Upper lobe of left lung (tissue), 6 donors: ENCODE data around the gene LSP1. TPM values are rescaled to one million over a fixed set of nuclear protein-coding genes. Genes with fewer than 3 reads are reported as not detected.
A peak's percentile ranks its signal among the peaks of the same experiment; 100 is the strongest.

ENCODE experiments used
- ATAC-seq, 2 donors: fragments of 200-7000 bp; cut with Tn5 transposase; one replicate each; pipeline ENCODE4 v1.9.1; 2022; ENCODE audit warnings: mild to moderate bottlenecking in 2 of 2, moderate library complexity in 2 of 2; ENCODE audit not compliant: low FRiP score in 2 of 2
- DNase-seq, 2 donors: peaks; one replicate each; pipeline ENCODE4 v3.0.0-alpha.2; 2019 to 2020
- H3K27ac ChIP-seq, 4 donors: fragments of 200-600 bp; sonication (generic); one replicate each; pipeline ENCODE4 v1.5.1; 2016 to 2019
- H3K27me3 ChIP-seq, 4 donors: fragments of 200-600 bp; sonication (generic); one replicate each; pipeline ENCODE4 v1.5.1; 2017 to 2019
- H3K36me3 ChIP-seq, 4 donors: fragments of 200-600 bp; sonication (generic); one replicate each; pipeline ENCODE4 v1.5.1; 2016 to 2019
- H3K4me1 ChIP-seq, 4 donors: fragments of 200-600 bp; sonication (generic); one replicate each; pipeline ENCODE4 v1.5.1; 2018 to 2019
- H3K4me3 ChIP-seq, 4 donors: fragments of 200-600 bp; sonication (generic); one replicate each; pipeline ENCODE4 v1.5.1; 2017 to 2019; ENCODE audit warnings: mild to moderate bottlenecking in 2 of 4, moderate library complexity in 1 of 4
- H3K9me3 ChIP-seq, 4 donors: fragments of 200-600 bp; sonication (generic); one replicate each; pipeline ENCODE4 v1.5.1; 2018 to 2019
- EP300 ChIP-seq, 4 donors: sonication (generic); formaldehyde crosslinking; IDR thresholded peaks; one replicate each; pipeline ENCODE4 v1.5.1; 2017; ENCODE audit warnings: antibody characterized with exemption in 4 of 4, control low read depth in 2 of 4
- POLR2A ChIP-seq, 4 donors: fragments of 450-650 bp; IDR thresholded peaks; one replicate each; pipeline ENCODE4 v1.5.1; 2016 to 2017; ENCODE audit warnings: antibody characterized with exemption in 4 of 4, mild to moderate bottlenecking in 2 of 4
- POLR2AphosphoS5 ChIP-seq, 2 donors: sonication (generic); formaldehyde crosslinking; IDR thresholded peaks; one replicate each; pipeline ENCODE4 v1.5.1; 2017; ENCODE audit warnings: antibody characterized with exemption in 2 of 2
- WGBS, 2 donors: methylation state at CpG; one replicate each; pipeline ENCODE4 v1.1.5; 2017 to 2018; 5-methylcytosine and 5-hydroxymethylcytosine counted together
- total RNA-seq, 6 donors: library from RNA; depleted of rRNA in 4 of 6; stranded (reverse); fragments of >200 nt in 4 of 6; gene quantifications; one replicate each; pipeline versions ENCODE4 v1.1.0 to v1.2.1, GENCODE V29; 2016 to 2021
- TF ChIP-seq, protein P1 (sequence below), 6 experiments: fragments of 450-650 bp in 4 of 6; fragments of 200-600 bp in 2 of 6; sonication (generic) in 2 of 6; IDR thresholded peaks; one replicate each; pipeline ENCODE4 v1.5.1; 2016 to 2019; ENCODE audit warnings: antibody characterized with exemption in 6 of 6
- donor health status: DM: no; HTN: no; CAD: no; lungs with moderate emphysema.
- donor health status: DM: no; HTN: yes; CAD: no; lungs with severe emphysema.

Gene LSP1
- total RNA-seq, 6 donors from 2014 or later = 29.3 to 162 (median 66.2) TPM

DNA sequence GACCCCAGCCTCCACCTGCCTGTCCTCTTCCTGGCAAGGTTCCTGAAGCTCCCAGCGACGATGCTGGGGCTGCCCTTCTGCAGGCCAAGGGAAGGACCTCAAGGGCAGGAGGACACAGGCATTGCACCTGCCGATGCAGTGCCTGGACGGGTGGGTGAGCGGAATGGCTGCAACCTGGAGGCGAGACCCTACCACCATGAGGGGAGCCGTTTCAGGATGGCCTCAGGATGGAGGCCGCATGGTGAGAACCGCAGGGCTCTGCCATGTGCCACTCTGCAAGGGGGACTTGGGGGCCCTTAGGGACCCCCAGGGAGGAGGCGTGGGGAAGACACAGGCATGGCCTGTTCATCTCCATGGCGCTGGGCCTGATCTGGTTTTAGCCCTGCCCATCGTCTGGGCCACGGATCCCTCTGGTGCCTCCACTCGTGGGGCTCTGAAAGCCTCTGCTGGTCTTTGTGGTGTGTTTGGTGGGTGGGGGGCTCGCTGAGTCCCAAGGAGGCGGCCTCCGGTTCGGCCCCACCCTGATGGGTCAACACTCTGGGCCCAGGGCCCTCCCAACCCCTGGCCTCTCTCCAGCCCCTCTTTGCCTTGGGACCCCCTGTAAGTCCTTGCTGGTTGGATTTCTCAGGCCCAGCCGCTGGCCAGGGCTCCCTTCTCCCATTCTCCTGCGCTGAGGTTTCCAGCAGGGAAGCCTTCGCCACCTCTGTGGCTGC lies 1.3 kb upstream of the LSP1 start:
- Histone ChIP-seq H3K4me1 (peaks cover 13 to 36% (median 21%) of the 10 kb centered on the region in 4 donors), H3K27me3 (no peaks in the 10 kb centered on the region), H3K4me3 (no peak overlapping the region), H3K36me3 (no peaks in the 10 kb centered on the region), H3K27ac (peak overlapping the region; percentile 78 to 90 (median 84)), H3K9me3 (no peaks in the 10 kb centered on the region)
- 85 to 93% methylated on average over 4 to 19 of the region's 21 CpGs for WGBS, 2 donors
- DNase-seq = peak in 1 of 2 donors; percentile 60
- ATAC-seq = no peak
- no peak for TF ChIP-seq POLR2A (IDR thresholded peaks at IDR 0.05)
- no peak for TF ChIP-seq POLR2AphosphoS5 (IDR thresholded peaks at IDR 0.05)
- TF ChIP-seq, protein P1, sequence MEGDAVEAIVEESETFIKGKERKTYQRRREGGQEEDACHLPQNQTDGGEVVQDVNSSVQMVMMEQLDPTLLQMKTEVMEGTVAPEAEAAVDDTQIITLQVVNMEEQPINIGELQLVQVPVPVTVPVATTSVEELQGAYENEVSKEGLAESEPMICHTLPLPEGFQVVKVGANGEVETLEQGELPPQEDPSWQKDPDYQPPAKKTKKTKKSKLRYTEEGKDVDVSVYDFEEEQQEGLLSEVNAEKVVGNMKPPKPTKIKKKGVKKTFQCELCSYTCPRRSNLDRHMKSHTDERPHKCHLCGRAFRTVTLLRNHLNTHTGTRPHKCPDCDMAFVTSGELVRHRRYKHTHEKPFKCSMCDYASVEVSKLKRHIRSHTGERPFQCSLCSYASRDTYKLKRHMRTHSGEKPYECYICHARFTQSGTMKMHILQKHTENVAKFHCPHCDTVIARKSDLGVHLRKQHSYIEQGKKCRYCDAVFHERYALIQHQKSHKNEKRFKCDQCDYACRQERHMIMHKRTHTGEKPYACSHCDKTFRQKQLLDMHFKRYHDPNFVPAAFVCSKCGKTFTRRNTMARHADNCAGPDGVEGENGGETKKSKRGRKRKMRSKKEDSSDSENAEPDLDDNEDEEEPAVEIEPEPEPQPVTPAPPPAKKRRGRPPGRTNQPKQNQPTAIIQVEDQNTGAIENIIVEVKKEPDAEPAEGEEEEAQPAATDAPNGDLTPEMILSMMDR (IDR thresholded peaks at IDR 0.05) = no peak

DNA sequence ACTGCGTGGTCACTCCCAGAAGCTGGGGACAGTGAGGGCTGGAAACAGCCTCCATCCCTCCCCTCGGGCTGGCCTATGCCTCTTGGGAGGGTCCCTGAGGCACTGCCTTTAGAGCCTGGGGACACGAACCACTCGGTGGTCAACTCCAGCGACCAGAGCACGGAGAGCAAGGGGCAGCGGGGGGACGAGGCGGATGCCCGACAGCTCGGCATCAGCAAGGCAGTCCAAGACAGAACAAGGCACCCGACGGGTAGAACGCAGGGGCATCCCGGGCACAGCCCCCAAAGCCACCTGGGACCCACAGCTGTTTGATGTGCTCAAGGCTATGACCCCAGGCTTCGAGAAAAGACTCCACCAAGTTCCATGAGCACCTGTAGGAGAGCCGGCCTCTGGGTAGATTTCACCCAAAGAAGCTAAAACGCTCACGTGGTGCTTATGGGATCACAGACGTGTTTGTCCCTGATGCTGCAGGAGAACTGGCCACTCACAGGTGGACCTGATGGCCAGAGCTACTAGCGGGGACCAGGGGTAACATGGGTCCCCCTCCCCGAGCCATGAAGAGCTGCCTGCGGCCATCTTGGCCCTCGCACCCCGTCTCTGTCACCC lies 510 bp upstream of the LSP1 start:
- WGBS, 2 donors = 74 to 85% methylated on average over 20 to 25 of the region's 25 CpGs
- Histone ChIP-seq H3K36me3 (no peaks in the 10 kb centered on the region), H3K4me1 (peaks cover 13 to 40% (median 21%) of the 10 kb centered on the region in 4 donors), H3K27me3 (no peaks in the 10 kb centered on the region), H3K4me3 (peak overlapping the region in 1 of 4 donors; percentile 52), H3K9me3 (no peaks in the 10 kb centered on the region), H3K27ac (peak overlapping the region; percentile 74 to 90 (median 84))
- ATAC-seq (no peak), DNase-seq (peak in 1 of 2 donors; percentile 74)
- TF ChIP-seq, protein P1 (IDR thresholded peaks at IDR 0.05) = no peak
- TF ChIP-seq POLR2A (IDR thresholded peaks at IDR 0.05) (no peak), EP300 (IDR thresholded peaks at IDR 0.05) (no peak), POLR2AphosphoS5 (IDR thresholded peaks at IDR 0.05) (no peak)

GRCh38 chr11:1853376-1854131 lies 670 bp downstream of the LSP1 start:
- WGBS, 2 donors = 77 to 95% methylated on average over 6 to 19 of the region's 19 CpGs
- H3K4me3 ChIP-seq = peak overlapping the region in 3 of 4 donors; percentile 33 to 52 (median 43)
- no peaks in the 10 kb centered on the region for H3K27me3 ChIP-seq
- DNase-seq (peak in 1 of 2 donors; percentile 65), ATAC-seq (no peak)
- TF ChIP-seq EP300 (IDR thresholded peaks at IDR 0.05) = no peak
- TF ChIP-seq, protein P1 (IDR thresholded peaks at IDR 0.05) = no peak
- TF ChIP-seq POLR2AphosphoS5 (IDR thresholded peaks at IDR 0.05) = no peak
- no peak for TF ChIP-seq POLR2A (IDR thresholded peaks at IDR 0.05)
- no peaks in the 10 kb centered on the region for H3K9me3 ChIP-seq
- peaks cover 13 to 40% (median 21%) of the 10 kb centered on the region in 4 donors for H3K4me1 ChIP-seq
- H3K36me3 ChIP-seq = no peaks in the 10 kb centered on the region
- peak overlapping the region; percentile 74 to 86 (median 84) for H3K27ac ChIP-seq

- Histone ChIP-seq H3K4me3 (peak overlapping the region in 3 of 4 donors; percentile 33 to 52 (median 43)), H3K4me1 (peaks cover 13 to 40% (median 18%) of the 10 kb centered on the region in 4 donors), H3K27ac (peak overlapping the region in 2 of 4 donors; percentile 86)
Measured at GRCh38 chr11:1854132-1854948, 1.5 kb downstream of the LSP1 start.

More at GRCh38 chr11:1854132-1854948, 1.5 kb downstream of the LSP1 start:
- Histone ChIP-seq H3K9me3 (no peaks in the 10 kb centered on the region), H3K27me3 (no peaks in the 10 kb centered on the region), H3K36me3 (no peaks in the 10 kb centered on the region)
- DNase-seq = peak in 1 of 2 donors; percentile 56
- ATAC-seq = no peak
- 75 to 77% methylated on average over 19 to 27 of the region's 27 CpGs for WGBS, 2 donors
- TF ChIP-seq, protein P1 (IDR thresholded peaks at IDR 0.05) = no peak
- TF ChIP-seq EP300 (IDR thresholded peaks at IDR 0.05) (no peak), POLR2A (IDR thresholded peaks at IDR 0.05) (no peak), POLR2AphosphoS5 (IDR thresholded peaks at IDR 0.05) (no peak)
